ENCODE results near the gene CADPS. TPM values are rescaled to one million over a fixed set of nuclear protein-coding genes. Genes with fewer than 3 reads are reported as not detected.
"Not testable (repeated sequence)": the region's sequence is repeated elsewhere in the genome, so short reads cannot be mapped to it uniquely, and the experiment has no call there.

Gene CADPS
- total RNA-seq, 2 experiments from 2014 or later = 61.3 to 68.6 TPM

GRCh38 chr3:62582495-62583172 lies 292.6 kb downstream of the CADPS start:
- Histone ChIP-seq H3K27ac (ENCODE audit: low read depth, low read length, poor library complexity, severe bottlenecking) (no peak overlapping the region), H4K20me1 (ENCODE audit: insufficient read depth, low read length) (no peaks in the 10 kb centered on the region), H3K4me3 (ENCODE audit: low read depth, low read length, poor library complexity, severe bottlenecking) (no peak overlapping the region), H2AFZ (ENCODE audit: low read length) (no peak overlapping the region), H3K4me1 (ENCODE audit: insufficient read depth, low read length, poor library complexity, severe bottlenecking) (no peaks in the 10 kb centered on the region), H3K4me2 (ENCODE audit: low read length) (no peak overlapping the region), H3K36me3 (ENCODE audit: insufficient read depth, low read length) (no peaks in the 10 kb centered on the region; the same call in 1 of the 2 replicates), H3K9me3 (ENCODE audit: low read length) (no peaks in the 10 kb centered on the region), H3K9me2 (ENCODE audit: insufficient read depth, low read length) (no peaks in the 10 kb centered on the region), H3K79me2 (ENCODE audit: insufficient read depth, low read depth, low read length) (no peaks in the 10 kb centered on the region)
- CTCF ChIA-PET (ENCODE audit: unreplicated experiment) = no interaction called here
- intact Hi-C loops (cut with micrococcal nuclease; ENCODE audit: unreplicated experiment) = no loop called here
- TF ChIP-seq, protein P1, sequence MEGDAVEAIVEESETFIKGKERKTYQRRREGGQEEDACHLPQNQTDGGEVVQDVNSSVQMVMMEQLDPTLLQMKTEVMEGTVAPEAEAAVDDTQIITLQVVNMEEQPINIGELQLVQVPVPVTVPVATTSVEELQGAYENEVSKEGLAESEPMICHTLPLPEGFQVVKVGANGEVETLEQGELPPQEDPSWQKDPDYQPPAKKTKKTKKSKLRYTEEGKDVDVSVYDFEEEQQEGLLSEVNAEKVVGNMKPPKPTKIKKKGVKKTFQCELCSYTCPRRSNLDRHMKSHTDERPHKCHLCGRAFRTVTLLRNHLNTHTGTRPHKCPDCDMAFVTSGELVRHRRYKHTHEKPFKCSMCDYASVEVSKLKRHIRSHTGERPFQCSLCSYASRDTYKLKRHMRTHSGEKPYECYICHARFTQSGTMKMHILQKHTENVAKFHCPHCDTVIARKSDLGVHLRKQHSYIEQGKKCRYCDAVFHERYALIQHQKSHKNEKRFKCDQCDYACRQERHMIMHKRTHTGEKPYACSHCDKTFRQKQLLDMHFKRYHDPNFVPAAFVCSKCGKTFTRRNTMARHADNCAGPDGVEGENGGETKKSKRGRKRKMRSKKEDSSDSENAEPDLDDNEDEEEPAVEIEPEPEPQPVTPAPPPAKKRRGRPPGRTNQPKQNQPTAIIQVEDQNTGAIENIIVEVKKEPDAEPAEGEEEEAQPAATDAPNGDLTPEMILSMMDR (conservative IDR thresholded peaks at IDR 0.05; ENCODE audit: low read length) = no peak
- TF ChIP-seq EZH2phosphoT487 (IDR thresholded peaks at IDR 0.05; ENCODE audit: borderline replicate concordance, low read depth, low read length) = no peak
- no peak for DNase-seq (ENCODE audit: low spot score)
- POLR2A ChIA-PET = no interaction called here
- BruUV-seq (replicated peaks) = no TSS peak

- H3K4me1 ChIP-seq (ENCODE audit: insufficient read depth, low read length, poor library complexity, severe bottlenecking); intact Hi-C loops (cut with micrococcal nuclease; ENCODE audit: unreplicated experiment); H3K9me3 ChIP-seq (ENCODE audit: low read length); CTCF ChIA-PET (ENCODE audit: unreplicated experiment); BruUV-seq (replicated peaks); DNase-seq (ENCODE audit: low spot score); H3K4me3 ChIP-seq (ENCODE audit: low read depth, low read length, poor library complexity, severe bottlenecking); H3K4me2 ChIP-seq (ENCODE audit: low read length); H2AFZ ChIP-seq (ENCODE audit: low read length); H3K9me2 ChIP-seq (ENCODE audit: insufficient read depth, low read length); H4K20me1 ChIP-seq (ENCODE audit: insufficient read depth, low read length); H3K79me2 ChIP-seq (ENCODE audit: insufficient read depth, low read depth, low read length); H3K36me3 ChIP-seq (ENCODE audit: insufficient read depth, low read length); H3K27ac ChIP-seq (ENCODE audit: low read depth, low read length, poor library complexity, severe bottlenecking): not testable (repeated sequence)
- POLR2A ChIA-PET = interaction anchor here (0.6 kb wide), 1 partner anchor 15 kb away, joined by 3 read pairs; no protein-coding TSS in a partner anchor
Measured at GRCh38 chr3:62580485-62580884, 294.7 kb downstream of the CADPS start.

DNA sequence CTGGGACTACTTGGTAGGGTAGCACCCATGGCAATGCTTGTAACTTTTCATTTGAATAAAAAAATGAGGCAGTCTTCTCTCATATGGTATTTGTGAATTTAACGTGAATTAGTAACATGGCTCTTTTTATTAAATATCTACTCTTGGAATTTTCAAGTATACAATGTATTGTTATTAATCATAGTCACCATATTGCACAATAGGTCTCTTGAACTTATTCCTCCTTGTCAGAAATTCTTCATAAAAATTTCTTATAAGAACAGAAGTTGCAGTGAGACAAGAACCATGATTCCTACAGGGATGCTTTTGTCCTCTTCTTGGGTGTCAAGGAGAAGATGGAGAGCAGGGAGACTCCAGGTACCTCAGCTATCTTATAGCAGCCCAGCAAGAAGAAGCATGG lies 298.1 kb downstream of the CADPS start:
- no TSS peak for BruUV-seq (replicated peaks)

More for the DNA sequence above, 298.1 kb downstream of the CADPS start:
- Histone ChIP-seq H4K20me1 (ENCODE audit: insufficient read depth, low read length) (no peaks in the 10 kb centered on the region), H3K9me2 (ENCODE audit: insufficient read depth, low read length) (no peaks in the 10 kb centered on the region), H2AFZ (ENCODE audit: low read length) (no peak overlapping the region), H3K27ac (ENCODE audit: low read depth, low read length, poor library complexity, severe bottlenecking) (no peak overlapping the region), H3K4me3 (ENCODE audit: low read depth, low read length, poor library complexity, severe bottlenecking) (no peak overlapping the region), H3K9me3 (ENCODE audit: low read length) (no peaks in the 10 kb centered on the region), H3K79me2 (ENCODE audit: insufficient read depth, low read depth, low read length) (no peaks in the 10 kb centered on the region), H3K36me3 (ENCODE audit: insufficient read depth, low read length) (no peaks in the 10 kb centered on the region; the same call in 1 of the 2 replicates), H3K4me2 (ENCODE audit: low read length) (no peak overlapping the region), H3K4me1 (ENCODE audit: insufficient read depth, low read length, poor library complexity, severe bottlenecking) (no peaks in the 10 kb centered on the region)
- intact Hi-C loops (cut with micrococcal nuclease; ENCODE audit: unreplicated experiment) = no loop called here
- ChIA-PET POLR2A (interaction anchor here (0.7 to 0.9 kb wide), 2 partner anchors 10 to 20 kb away, joined by 3 read pairs; no protein-coding TSS in a partner anchor), CTCF (ENCODE audit: unreplicated experiment) (no interaction called here)
- DNase-seq (ENCODE audit: low spot score) = no peak
- TF ChIP-seq EZH2phosphoT487 (IDR thresholded peaks at IDR 0.05; ENCODE audit: borderline replicate concordance, low read depth, low read length) = no peak
- TF ChIP-seq, protein P1 (conservative IDR thresholded peaks at IDR 0.05; ENCODE audit: low read length) = no peak

Data from OCI-LY7 (cell line).